HL-60 (cell line): ENCODE data around the gene PCNA.
A peak's percentile ranks its signal among the peaks of the same experiment; 100 is the strongest.
"Not testable (repeated sequence)": the region's sequence is repeated elsewhere in the genome, so short reads cannot be mapped to it uniquely, and the experiment has no call there.

Experiments used
- DNase-seq, 2 experiments: peaks; one replicate each; pipeline ENCODE4 v3.0.0-alpha.2; 2010 to 2020; ENCODE audit warnings: low read depth in 1 of 2, low spot score in 1 of 2
- H3K27ac ChIP-seq: fragments of 250-450 bp; sonication (Bioruptor Pico); replicated peaks from 2 replicates; pipeline ENCODE4 v1.5.1; 2020; ENCODE audit warnings: mild to moderate bottlenecking, moderate library complexity
- H3K27me3 ChIP-seq: fragments of 250-450 bp; sonication (Bioruptor Pico); 2 replicates; pipeline ENCODE4 v1.5.1; 2021; ENCODE audit warnings: mild to moderate bottlenecking, moderate library complexity; ENCODE audit not compliant: insufficient read depth, poor library complexity, severe bottlenecking
- H3K4me3 ChIP-seq: replicated peaks from 2 replicates; pipeline ENCODE4 v1.5.1; 2011; ENCODE audit warnings: mild to moderate bottlenecking, control low read depth, low read length; ENCODE audit not compliant: insufficient read depth
- CTCF ChIP-seq: IDR thresholded peaks from one replicate; pipeline ENCODE4 v1.5.1; 2011; ENCODE audit warnings: low read length, control low read depth, inconsistent platforms; ENCODE audit not compliant: insufficient read depth
- GABPA ChIP-seq: IDR thresholded peaks from 2 replicates; pipeline ENCODE4 v1.6.1; 2012; ENCODE audit warnings: low read depth
- POLR2AphosphoS5 ChIP-seq: IDR thresholded peaks from 2 replicates; pipeline ENCODE4 v1.6.1; 2012; ENCODE audit warnings: low read depth
- REST ChIP-seq: IDR thresholded peaks from 2 replicates; pipeline ENCODE4 v1.6.1; 2012; ENCODE audit warnings: low read depth; ENCODE audit not compliant: insufficient replicate concordance
- SPI1 ChIP-seq: IDR thresholded peaks from 2 replicates; pipeline ENCODE4 v1.6.1; 2012; ENCODE audit warnings: low read depth, mild to moderate bottlenecking, borderline replicate concordance

The PCNA gene

GRCh38 chr20:5113615-5113986, 6.2 kb downstream of the PCNA start:
- TF ChIP-seq GABPA (no peak), CTCF (no peak), REST (no peak), SPI1 (no peak), POLR2AphosphoS5 (no peak)
- H3K4me3 ChIP-seq = peak overlapping the region; percentile 75
- DNase-seq = no peak
- H3K27ac ChIP-seq = peak overlapping the region; percentile 83
- no peaks in the 10 kb centered on the region for H3K27me3 ChIP-seq

GRCh38 chr20:5109276-5109675, 10.5 kb downstream of the PCNA start:
- no peak for TF ChIP-seq CTCF
- Histone ChIP-seq H3K27ac (no peak overlapping the region), H3K27me3 (no peaks in the 10 kb centered on the region), H3K4me3 (no peak overlapping the region)
- DNase-seq = no peak

DNA sequence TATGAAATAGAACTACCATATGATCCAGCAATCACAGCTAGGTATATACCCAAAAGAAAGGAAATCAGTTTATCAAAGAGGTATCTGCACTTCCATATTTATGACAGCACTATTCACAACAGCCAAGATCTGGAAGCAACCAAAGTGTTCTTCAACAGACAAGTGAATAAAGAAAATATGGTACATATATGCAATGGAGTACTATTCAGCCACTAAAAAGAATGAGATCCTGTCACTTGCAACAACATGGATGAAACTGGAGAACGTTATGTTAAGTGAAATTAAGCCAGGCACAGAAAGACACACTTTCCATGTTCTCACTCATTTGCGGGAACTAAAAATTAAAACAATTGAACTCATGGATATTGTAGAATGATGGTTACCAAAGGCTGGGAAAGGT, 15.3 kb downstream of the PCNA start:
- H3K27me3 ChIP-seq = no peaks in the 10 kb centered on the region
- no peak overlapping the region for H3K4me3 ChIP-seq
- no peak overlapping the region for H3K27ac ChIP-seq
- TF ChIP-seq GABPA (no peak), POLR2AphosphoS5 (no peak), SPI1 (no peak)
- no peak for DNase-seq

GRCh38 chr20:5100684-5101347, 18.9 kb downstream of the PCNA start:
- H3K27ac ChIP-seq = no peak overlapping the region
- H3K27me3 ChIP-seq = no peaks in the 10 kb centered on the region
- no peak overlapping the region for H3K4me3 ChIP-seq
- peak in 1 of 2 experiments; percentile 71 for DNase-seq
- TF ChIP-seq CTCF (peak; percentile 64), SPI1 (no peak), POLR2AphosphoS5 (no peak), GABPA (no peak), REST (no peak)

DNA sequence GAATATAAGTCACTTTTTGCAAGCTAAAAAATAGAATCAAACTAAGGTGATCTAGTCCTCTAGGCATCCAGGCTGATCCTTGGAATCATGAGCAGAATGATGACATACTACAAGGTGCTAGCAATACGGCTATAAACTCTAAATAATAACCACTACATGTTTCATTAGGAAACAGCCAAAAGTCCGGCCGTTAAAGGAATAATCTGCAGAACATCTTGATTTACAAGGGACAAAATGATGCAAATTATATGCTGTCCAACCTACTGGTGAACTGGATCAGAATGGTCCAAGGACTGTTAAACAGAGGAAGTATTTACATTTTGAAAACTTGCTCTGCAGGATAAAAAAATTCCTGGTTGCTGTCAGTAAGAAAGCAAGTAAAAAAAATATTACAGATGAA, 19.8 kb downstream of the PCNA start:
- not testable (repeated sequence) for DNase-seq, H3K4me3 ChIP-seq, H3K27ac ChIP-seq, H3K27me3 ChIP-seq

DNA sequence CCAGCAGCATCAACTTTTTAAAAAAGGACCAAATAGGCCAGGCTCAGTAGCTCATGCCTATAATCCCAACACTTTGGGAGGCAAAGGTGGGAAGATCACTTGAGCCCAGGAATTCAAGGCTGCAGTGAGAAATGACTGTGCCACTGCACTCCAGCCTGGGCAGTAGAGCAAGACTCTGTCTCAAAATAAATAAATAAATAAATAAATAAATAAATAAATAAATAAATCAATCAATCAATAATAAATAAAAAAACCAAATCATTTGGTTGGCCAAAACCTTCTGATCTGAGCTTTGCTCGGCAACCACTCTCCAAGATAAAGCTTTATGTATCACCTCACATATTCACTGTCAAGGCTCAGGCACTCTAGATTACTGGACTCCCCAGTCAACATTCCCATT, 20.7 kb downstream of the PCNA start:
- H3K27ac ChIP-seq, DNase-seq, H3K27me3 ChIP-seq, H3K4me3 ChIP-seq: not testable (repeated sequence)
